Breast epithelium (tissue), 4 donors: ENCODE data around the gene SWAP70. TPM values are rescaled to one million over a fixed set of nuclear protein-coding genes. Genes with fewer than 3 reads are reported as not detected.

Source experiments
- DNase-seq, 2 donors: peaks; one replicate each; pipeline ENCODE4 v3.0.0-alpha.2; 2019; ENCODE audit warnings: low spot score in 2 of 2
- H3K27ac ChIP-seq, 2 donors: fragments of 200-600 bp; sonication (generic) in 1 of 2; one replicate each; pipeline ENCODE4 v1.5.1; 2016 to 2019; ENCODE audit warnings: mild to moderate bottlenecking in 1 of 2
- H3K27me3 ChIP-seq, 2 donors: fragments of 200-600 bp; sonication (generic) in 1 of 2; one replicate each; pipeline versions ENCODE4 v1.5.1 to v1.6.0; 2017 to 2019; ENCODE audit warnings: control low read depth in 1 of 2, mild to moderate bottlenecking in 1 of 2
- H3K36me3 ChIP-seq: fragments of 200-600 bp; one replicate; pipeline ENCODE4 v1.5.1; 2019
- H3K4me1 ChIP-seq, 2 donors: fragments of 200-600 bp; sonication (generic); one replicate each; pipeline ENCODE4 v1.5.1; 2016 to 2019; ENCODE audit warnings: control low read depth in 1 of 2
- H3K4me3 ChIP-seq, 3 donors: fragments of 200-600 bp; sonication (generic); 1 replicate in 2 of 3; 2 replicates in 1 of 3; pipeline ENCODE4 v1.5.1; 2016 to 2019; ENCODE audit warnings: mild to moderate bottlenecking in 3 of 3, moderate library complexity in 2 of 3
- H3K9me3 ChIP-seq, 2 donors: fragments of 200-600 bp; sonication (generic) in 1 of 2; one replicate each; pipeline ENCODE4 v1.5.1; 2016 to 2019; ENCODE audit warnings: control low read depth in 1 of 2
- POLR2A ChIP-seq: fragments of 450-650 bp; IDR thresholded peaks from one replicate; pipeline ENCODE4 v1.6.1; 2016; ENCODE audit warnings: antibody characterized with exemption, mild to moderate bottlenecking, moderate library complexity
- POLR2AphosphoS5 ChIP-seq, 3 donors: sonication (generic); formaldehyde crosslinking; IDR thresholded peaks; one replicate each; pipeline ENCODE4 v1.6.1; 2017; ENCODE audit warnings: antibody characterized with exemption in 3 of 3
- intact Hi-C: fragments of 100-400 bp; cut with DNase I; formaldehyde crosslinking; loops from one replicate; pipeline ENCODE4 v1.15.1; 2023; ENCODE audit warnings: low total_unique reads
- total RNA-seq, 3 donors: library from RNA; depleted of rRNA; stranded (reverse); fragments of >200 nt; gene quantifications; one replicate each; pipeline ENCODE4 v1.1.0, GENCODE V29; 2016
- TF ChIP-seq, protein P1 (sequence below), 3 donors: fragments of 450-650 bp; IDR thresholded peaks; one replicate each; pipeline ENCODE4 v1.5.1; 2016 to 2017; ENCODE audit warnings: antibody characterized with exemption in 3 of 3, mild to moderate bottlenecking in 3 of 3, moderate library complexity in 3 of 3

Gene SWAP70
- total RNA-seq, 3 donors from 2014 or later = 36.8 to 64.5 (median 60.6) TPM

GRCh38 chr11:9774109-9774508, 110.2 kb downstream of the SWAP70 start:
- H3K27me3 ChIP-seq = no peaks in the 10 kb centered on the region
- no peak overlapping the region for H3K27ac ChIP-seq
- no peaks in the 10 kb centered on the region for H3K36me3 ChIP-seq
- H3K4me3 ChIP-seq = no peak overlapping the region
- H3K4me1 ChIP-seq = no peaks in the 10 kb centered on the region
- intact Hi-C loops = no loop called here
- no peak for DNase-seq
- H3K9me3 ChIP-seq = no peaks in the 10 kb centered on the region
- TF ChIP-seq POLR2A (no peak), POLR2AphosphoS5 (IDR thresholded peaks at IDR 0.05) (no peak)
- TF ChIP-seq, protein P1, sequence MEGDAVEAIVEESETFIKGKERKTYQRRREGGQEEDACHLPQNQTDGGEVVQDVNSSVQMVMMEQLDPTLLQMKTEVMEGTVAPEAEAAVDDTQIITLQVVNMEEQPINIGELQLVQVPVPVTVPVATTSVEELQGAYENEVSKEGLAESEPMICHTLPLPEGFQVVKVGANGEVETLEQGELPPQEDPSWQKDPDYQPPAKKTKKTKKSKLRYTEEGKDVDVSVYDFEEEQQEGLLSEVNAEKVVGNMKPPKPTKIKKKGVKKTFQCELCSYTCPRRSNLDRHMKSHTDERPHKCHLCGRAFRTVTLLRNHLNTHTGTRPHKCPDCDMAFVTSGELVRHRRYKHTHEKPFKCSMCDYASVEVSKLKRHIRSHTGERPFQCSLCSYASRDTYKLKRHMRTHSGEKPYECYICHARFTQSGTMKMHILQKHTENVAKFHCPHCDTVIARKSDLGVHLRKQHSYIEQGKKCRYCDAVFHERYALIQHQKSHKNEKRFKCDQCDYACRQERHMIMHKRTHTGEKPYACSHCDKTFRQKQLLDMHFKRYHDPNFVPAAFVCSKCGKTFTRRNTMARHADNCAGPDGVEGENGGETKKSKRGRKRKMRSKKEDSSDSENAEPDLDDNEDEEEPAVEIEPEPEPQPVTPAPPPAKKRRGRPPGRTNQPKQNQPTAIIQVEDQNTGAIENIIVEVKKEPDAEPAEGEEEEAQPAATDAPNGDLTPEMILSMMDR (IDR thresholded peaks at IDR 0.05) = no peak

- H3K4me1 ChIP-seq = no peaks in the 10 kb centered on the region
- H3K27ac ChIP-seq = no peak overlapping the region
- TF ChIP-seq POLR2AphosphoS5 (IDR thresholded peaks at IDR 0.05) (no peak), POLR2A (no peak)
- TF ChIP-seq, protein P1 (IDR thresholded peaks at IDR 0.05) = no peak
- H3K36me3 ChIP-seq = no peaks in the 10 kb centered on the region
- DNase-seq = no peak
- H3K27me3 ChIP-seq = no peaks in the 10 kb centered on the region
- H3K4me3 ChIP-seq = no peak overlapping the region
- H3K9me3 ChIP-seq = no peaks in the 10 kb centered on the region
- intact Hi-C loops = no loop called here
Observed at GRCh38 chr11:9774591-9775397, 110.9 kb downstream of the SWAP70 start.

DNA sequence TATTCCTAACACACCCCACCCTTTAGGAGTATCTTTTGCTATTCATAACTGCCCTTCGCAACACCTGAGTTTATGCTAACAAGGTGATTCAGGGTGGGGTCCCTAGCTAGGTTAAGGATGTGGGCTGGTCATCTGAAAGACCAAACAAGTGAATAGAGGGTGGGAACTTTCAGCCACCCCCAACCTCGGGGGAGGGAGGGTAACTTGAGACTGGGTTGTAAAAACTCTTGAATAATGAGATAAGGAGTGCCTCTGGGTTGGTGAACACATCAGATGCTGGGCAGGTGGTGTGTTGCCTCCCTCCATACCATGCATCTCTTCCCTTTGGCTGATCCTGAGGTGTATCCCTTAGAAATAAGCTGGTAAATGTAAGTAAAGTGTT, 111.5 kb downstream of the SWAP70 start:
- DNase-seq = no peak
- no peak for TF ChIP-seq POLR2A
- TF ChIP-seq POLR2AphosphoS5 (IDR thresholded peaks at IDR 0.05) = no peak
- TF ChIP-seq, protein P1 (IDR thresholded peaks at IDR 0.05) = no peak
- intact Hi-C loops = no loop called here
- Histone ChIP-seq H3K36me3 (no peaks in the 10 kb centered on the region), H3K4me3 (no peak overlapping the region), H3K4me1 (no peaks in the 10 kb centered on the region), H3K9me3 (no peaks in the 10 kb centered on the region), H3K27me3 (no peaks in the 10 kb centered on the region), H3K27ac (no peak overlapping the region)

- Histone ChIP-seq H3K27ac (no peak overlapping the region), H3K4me1 (no peaks in the 10 kb centered on the region), H3K4me3 (no peak overlapping the region), H3K9me3 (no peaks in the 10 kb centered on the region), H3K36me3 (no peaks in the 10 kb centered on the region), H3K27me3 (no peaks in the 10 kb centered on the region)
- intact Hi-C loops = no loop called here
- TF ChIP-seq, protein P1 (IDR thresholded peaks at IDR 0.05) = no peak
- no peak for TF ChIP-seq POLR2A
- TF ChIP-seq POLR2AphosphoS5 (IDR thresholded peaks at IDR 0.05) = no peak
- no peak for DNase-seq
Observed at GRCh38 chr11:9776203-9776602, 112.3 kb downstream of the SWAP70 start.

DNA sequence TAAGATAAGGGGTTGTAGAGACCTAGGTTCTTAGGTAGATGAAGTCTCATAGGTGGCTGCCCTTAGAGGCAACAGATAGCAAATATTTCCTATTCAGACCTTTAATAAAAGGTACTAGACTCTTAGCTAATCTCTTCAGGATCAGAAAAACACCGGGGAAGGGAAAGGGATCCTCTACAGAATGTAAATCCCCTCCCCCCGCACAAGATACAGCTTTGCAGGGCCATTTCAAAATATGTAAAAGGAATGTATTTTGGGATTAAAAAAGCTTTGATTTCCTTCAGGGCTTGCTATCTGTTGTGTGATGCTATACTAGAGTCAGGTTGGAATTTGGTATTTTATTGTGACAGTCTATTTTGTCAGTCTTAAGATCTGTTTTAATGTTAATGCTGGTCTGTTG, 113.2 kb downstream of the SWAP70 start:
- Histone ChIP-seq H3K27me3 (no peaks in the 10 kb centered on the region), H3K27ac (no peak overlapping the region)
- intact Hi-C loops = no loop called here

More for the DNA sequence above, 113.2 kb downstream of the SWAP70 start:
- no peak for DNase-seq
- Histone ChIP-seq H3K4me1 (no peaks in the 10 kb centered on the region), H3K4me3 (no peak overlapping the region), H3K9me3 (no peaks in the 10 kb centered on the region), H3K36me3 (no peaks in the 10 kb centered on the region)
- TF ChIP-seq, protein P1 (IDR thresholded peaks at IDR 0.05) = no peak
- TF ChIP-seq POLR2AphosphoS5 (IDR thresholded peaks at IDR 0.05) = no peak
- no peak for TF ChIP-seq POLR2A
